ENCODE measurements around the gene RFPL2. TPM values are rescaled to one million over a fixed set of nuclear protein-coding genes. Genes with fewer than 3 reads are reported as not detected.

Gene RFPL2
- total RNA-seq (2022) (not detected in 2 replicates), Bru-seq, nascent RNA (percentile 15 among the genes with signal in this experiment), BruChase-seq, experiment 1, labeled RNA remaining after a 2-hour chase (percentile 17 among the genes with signal in this experiment), BruChase-seq, experiment 2, labeled RNA remaining after a 6-hour chase (percentile 11 among the genes with signal in this experiment)
- long read RNA-seq, result 0 reads

DNA sequence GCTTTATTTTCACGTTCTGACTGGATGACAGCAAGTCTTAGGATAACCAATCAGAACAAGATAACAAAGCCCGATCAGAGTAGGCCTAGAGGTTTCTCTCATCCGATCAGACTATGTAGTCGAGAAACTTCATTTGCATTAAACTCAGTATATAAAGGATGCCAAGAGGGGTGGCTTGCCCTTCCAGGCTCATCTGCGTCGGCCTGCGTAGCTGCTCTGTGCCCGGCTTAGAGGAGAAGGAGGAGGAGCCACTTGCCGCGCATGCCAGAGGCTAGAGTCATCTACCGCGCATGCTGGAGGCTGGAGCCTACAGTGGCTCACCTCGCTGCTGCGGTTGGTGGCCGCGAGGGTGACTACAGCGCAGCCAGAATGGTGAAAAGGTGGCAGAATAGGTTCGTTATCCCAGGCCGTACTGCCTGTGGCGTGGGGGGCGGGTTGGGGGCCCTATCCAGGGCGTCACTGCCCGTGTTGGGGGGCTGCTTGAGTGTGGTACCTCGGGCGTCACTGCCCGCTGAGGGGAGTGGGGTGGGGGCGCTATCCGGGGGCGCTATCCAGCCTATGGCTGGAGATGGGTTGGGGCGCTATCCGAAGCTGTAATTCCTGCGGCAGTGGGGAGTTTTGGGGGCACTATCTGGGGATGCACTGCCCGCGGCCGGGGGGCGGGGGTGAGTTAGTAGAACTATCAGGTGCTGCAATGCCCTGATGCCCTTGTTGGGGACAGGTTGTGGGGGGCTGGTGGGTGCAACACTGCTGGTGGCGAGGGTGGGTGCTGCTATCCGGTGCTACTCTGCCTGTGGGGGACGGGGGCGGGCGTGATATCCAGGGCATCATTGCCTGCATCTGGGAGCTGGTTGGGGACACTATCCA lies at the start of gene RFPL2:
Gene RFPL2 (minus strand): TSS at position 218 of the 867 bp plus-strand sequence. CDS start 2,622 bp downstream, outside the sequence.
- Mint-ChIP-seq H3K36me3 (ENCODE audit: insufficient read depth, unreplicated experiment) (no peaks in the 10 kb centered on the region), H3K27me3 (ENCODE audit: insufficient read depth, unreplicated experiment) (no peaks in the 10 kb centered on the region), H3K27ac (ENCODE audit: unreplicated experiment) (peak within 1 kb of the TSS; percentile 7), H3K4me1 (ENCODE audit: low read depth, unreplicated experiment) (peaks cover 10% of the 10 kb centered on the region), H3K9me3 (ENCODE audit: unreplicated experiment) (no peaks in the 10 kb centered on the region), H3K4me3 (ENCODE audit: unreplicated experiment) (peak within 1 kb of the TSS; percentile 72)
- no peaks in the 10 kb centered on the region for H3K9me3 ChIP-seq
- H3K36me3 ChIP-seq (ENCODE audit: control insufficient read depth, insufficient read depth, low read length), result no peaks in the 10 kb centered on the region
- no peaks in the 10 kb centered on the region for H3K4me1 ChIP-seq
- ChIA-PET CTCF (interaction anchor here (0.6 to 2.3 kb wide), 13 partner anchors 10 to 559 kb away, joined by 3 to 16 read pairs (median 3); partner anchors contain the start of gene FBXO7), POLR2A (no interaction called here)
- peak in 1 of 2 experiments; percentile 24 for TF ChIP-seq CTCF (IDR thresholded peaks at IDR 0.05; ENCODE audit: insufficient read depth in 1 of 2, low read depth in 1 of 2, low read length in 1 of 2, severe bottlenecking in 1 of 2, unreplicated experiment in 1 of 2)
- intact Hi-C loops (cut with micrococcal nuclease; ENCODE audit: unreplicated experiment), result loop anchor here (1.0 to 10.0 kb wide), 2 partner anchors 80 to 235 kb away; no protein-coding TSS in a partner anchor
- no TSS peak for BruUV-seq (replicated peaks)
- no peaks in the 10 kb centered on the region for H3K27me3 ChIP-seq (replicated peaks; ENCODE audit: control insufficient read depth, insufficient read depth, low read length)
- peak; percentile 75 to 78 for DNase-seq
- H3K4me3 ChIP-seq (ENCODE audit: low read depth, low read length), result peak within 1 kb of the TSS; percentile 33

DNA sequence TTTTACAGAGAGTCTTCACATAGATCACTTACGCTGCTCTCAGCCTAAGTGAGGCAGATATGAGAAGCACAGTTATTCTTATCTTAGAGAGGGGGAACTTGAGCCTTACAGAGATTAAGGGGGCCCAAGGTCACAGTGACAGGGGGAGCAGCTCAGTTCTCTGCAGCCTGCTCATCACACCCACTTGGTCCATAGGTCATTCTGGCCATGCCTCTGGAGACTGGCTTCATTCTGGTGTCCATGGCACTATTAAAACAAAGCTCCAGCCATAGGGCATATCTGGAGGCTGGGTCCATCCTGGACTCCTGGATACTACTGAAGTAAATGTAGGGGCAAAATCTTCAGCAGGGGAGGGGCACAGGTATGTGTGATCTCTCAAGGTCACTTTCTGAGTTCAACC lies 44.4 kb upstream of the RFPL2 start:
- Histone ChIP-seq H3K27me3 (replicated peaks; ENCODE audit: control insufficient read depth, insufficient read depth, low read length) (no peaks in the 10 kb centered on the region), H3K4me1 (peaks cover 14% of the 10 kb centered on the region; the same call in 1 of the 2 replicates), H3K4me3 (ENCODE audit: low read depth, low read length) (no peak overlapping the region), H3K36me3 (ENCODE audit: control insufficient read depth, insufficient read depth, low read length) (no peaks in the 10 kb centered on the region), H3K9me3 (no peaks in the 10 kb centered on the region)
- H3K4me3 Mint-ChIP-seq (ENCODE audit: unreplicated experiment), result no peak overlapping the region
- intact Hi-C loops (cut with micrococcal nuclease; ENCODE audit: unreplicated experiment), result no loop called here
- H3K27ac Mint-ChIP-seq (ENCODE audit: unreplicated experiment), result no peak overlapping the region
- no peaks in the 10 kb centered on the region for H3K36me3 Mint-ChIP-seq (ENCODE audit: insufficient read depth, unreplicated experiment)
- no peaks in the 10 kb centered on the region for H3K4me1 Mint-ChIP-seq (ENCODE audit: low read depth, unreplicated experiment)
- no peaks in the 10 kb centered on the region for H3K9me3 Mint-ChIP-seq (ENCODE audit: unreplicated experiment)
- ChIA-PET CTCF (no interaction called here), POLR2A (no interaction called here)
- H3K27me3 Mint-ChIP-seq (ENCODE audit: insufficient read depth, unreplicated experiment), result no peaks in the 10 kb centered on the region
- BruUV-seq (replicated peaks), result no TSS peak
- no peak for DNase-seq
- TF ChIP-seq CTCF (IDR thresholded peaks at IDR 0.05; ENCODE audit: insufficient read depth in 1 of 2, low read depth in 1 of 2, low read length in 1 of 2, severe bottlenecking in 1 of 2, unreplicated experiment in 1 of 2), result no peak

GRCh38 chr22:32248276-32248675 lies 43.4 kb upstream of the RFPL2 start:
- Mint-ChIP-seq H3K9me3 (ENCODE audit: unreplicated experiment) (no peaks in the 10 kb centered on the region), H3K27me3 (ENCODE audit: insufficient read depth, unreplicated experiment) (no peaks in the 10 kb centered on the region), H3K4me1 (ENCODE audit: low read depth, unreplicated experiment) (no peaks in the 10 kb centered on the region), H3K36me3 (ENCODE audit: insufficient read depth, unreplicated experiment) (no peaks in the 10 kb centered on the region), H3K27ac (ENCODE audit: unreplicated experiment) (no peak overlapping the region), H3K4me3 (ENCODE audit: unreplicated experiment) (no peak overlapping the region)
- H3K9me3 ChIP-seq, result no peaks in the 10 kb centered on the region
- TF ChIP-seq CTCF (IDR thresholded peaks at IDR 0.05; ENCODE audit: insufficient read depth in 1 of 2, low read depth in 1 of 2, low read length in 1 of 2, severe bottlenecking in 1 of 2, unreplicated experiment in 1 of 2), result no peak
- H3K4me3 ChIP-seq (ENCODE audit: low read depth, low read length), result no peak overlapping the region
- CTCF ChIA-PET, result no interaction called here
- intact Hi-C loops (cut with micrococcal nuclease; ENCODE audit: unreplicated experiment), result no loop called here
- no peak for DNase-seq
- peaks cover 14% of the 10 kb centered on the region; the same call in 1 of the 2 replicates for H3K4me1 ChIP-seq
- BruUV-seq (replicated peaks), result no TSS peak
- POLR2A ChIA-PET, result no interaction called here
- no peaks in the 10 kb centered on the region for H3K27me3 ChIP-seq (replicated peaks; ENCODE audit: control insufficient read depth, insufficient read depth, low read length)
- no peaks in the 10 kb centered on the region for H3K36me3 ChIP-seq (ENCODE audit: control insufficient read depth, insufficient read depth, low read length)
